DOHH2 (cell line): ENCODE results near the gene COMT.

Experiments
- H3F3A ChIP-seq: fragments of 200-600 bp; sonication (generic), shearing (Covaris generic); 2 replicates; pipeline ENCODE4 v1.6.0; 2016; ENCODE audit warnings: antibody characterized with exemption, mild to moderate bottlenecking; ENCODE audit not compliant: control insufficient read depth, insufficient read depth
- H3K27ac ChIP-seq: fragments of 200-600 bp; sonication (generic); 2 replicates; pipeline ENCODE4 v1.5.1; 2014; ENCODE audit warnings: low read depth, mild to moderate bottlenecking, low read length, moderate library complexity
- H3K27me3 ChIP-seq: fragments of 200-600 bp; sonication (generic); 2 replicates; pipeline ENCODE4 v1.6.1; 2014; ENCODE audit warnings: mild to moderate bottlenecking, low read length, mixed read lengths; ENCODE audit not compliant: control insufficient read depth
- H3K36me3 ChIP-seq: fragments of 200-600 bp; sonication (generic); 2 replicates; pipeline ENCODE4 v1.6.1; 2014; ENCODE audit warnings: mild to moderate bottlenecking, low read length, moderate library complexity, mixed read lengths; ENCODE audit not compliant: control insufficient read depth
- H3K4me1 ChIP-seq: fragments of 200-600 bp; sonication (generic); 2 replicates; pipeline ENCODE4 v1.6.1; 2014; ENCODE audit warnings: mild to moderate bottlenecking, low read length, mixed read lengths; ENCODE audit not compliant: control insufficient read depth
- H3K4me2 ChIP-seq: fragments of 200-600 bp; sonication (generic); 2 replicates; pipeline ENCODE4 v1.6.0; 2014; ENCODE audit warnings: mild to moderate bottlenecking, low read length, moderate library complexity
- H3K4me3 ChIP-seq: fragments of 200-600 bp; sonication (generic); 2 replicates; pipeline ENCODE4 v1.5.1; 2014; ENCODE audit warnings: mild to moderate bottlenecking, low read length, mixed read lengths
- H3K79me2 ChIP-seq: fragments of 200-600 bp; sonication (generic); 2 replicates; pipeline ENCODE4 v1.6.1; 2014; ENCODE audit warnings: mild to moderate bottlenecking, low read length, mixed read lengths; ENCODE audit not compliant: control insufficient read depth
- H3K9me2 ChIP-seq: fragments of 200-600 bp; sonication (generic); replicated peaks from 2 replicates; pipeline ENCODE4 v1.6.1; 2014; ENCODE audit warnings: mild to moderate bottlenecking, low read length, mixed read lengths; ENCODE audit not compliant: control insufficient read depth
- H3K9me3 ChIP-seq: fragments of 200-600 bp; sonication (generic); 2 replicates; pipeline ENCODE4 v1.6.1; 2014; ENCODE audit warnings: antibody characterized with exemption, low read length, mixed read lengths; ENCODE audit not compliant: control insufficient read depth, insufficient read depth
- H4K20me1 ChIP-seq: fragments of 200-600 bp; sonication (generic); 2 replicates; pipeline ENCODE4 v1.6.0; 2014; ENCODE audit warnings: low read depth, mild to moderate bottlenecking, antibody characterized with exemption, low read length, moderate library complexity; ENCODE audit not compliant: control insufficient read depth, insufficient read depth
- EZH2phosphoT487 ChIP-seq: fragments of 200-600 bp; sonication (generic); IDR thresholded peaks from 2 replicates; pipeline ENCODE4 v1.6.1; 2017; ENCODE audit warnings: borderline replicate concordance, mild to moderate bottlenecking, antibody characterized with exemption, low read length, moderate library complexity, mixed read lengths
- TF ChIP-seq, protein P1 (sequence below): fragments of 200-600 bp; sonication (generic); IDR thresholded peaks from one replicate; pipeline ENCODE4 v1.5.1; 2014; ENCODE audit warnings: antibody characterized with exemption, mild to moderate bottlenecking, low read depth, low read length; ENCODE audit not compliant: poor library complexity, severe bottlenecking

Gene COMT

DNA sequence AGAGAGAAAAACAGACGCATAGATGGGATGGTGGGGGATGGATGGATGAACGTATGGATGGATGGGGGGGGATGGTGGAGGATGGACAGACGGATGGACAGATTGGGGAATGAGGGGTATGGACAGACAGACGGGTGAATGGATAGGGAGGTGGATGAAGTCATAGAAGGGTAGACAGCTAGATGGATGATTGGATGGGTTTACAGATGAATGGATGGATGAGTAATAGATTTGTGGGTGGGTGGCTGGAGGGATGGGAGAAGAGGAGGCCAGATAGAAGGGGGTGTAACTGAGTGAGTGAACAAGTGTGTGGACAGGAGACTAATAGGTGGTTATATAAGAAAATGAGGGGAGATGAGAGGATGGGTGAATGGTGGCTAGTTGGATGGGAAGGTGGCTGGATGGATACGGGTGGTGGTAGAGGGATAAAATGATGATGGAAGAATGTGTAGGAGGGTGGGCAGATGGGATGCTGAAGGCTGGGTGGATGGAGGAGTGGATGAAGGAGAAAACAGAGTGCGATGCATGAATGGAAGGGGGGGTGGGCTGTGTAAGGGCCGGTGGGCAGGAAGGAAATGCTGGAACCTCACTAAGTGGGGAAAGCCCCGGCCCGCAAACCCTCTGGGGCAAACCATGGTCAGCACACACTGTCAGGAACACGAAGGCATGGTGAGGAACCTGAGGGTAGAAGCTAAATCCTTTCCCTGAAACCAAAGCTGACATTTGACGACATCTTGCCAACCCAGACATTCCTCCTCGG, 53.5 kb downstream of the COMT start:
- Histone ChIP-seq H3K4me2 (no peak overlapping the region), H3F3A (no peaks in the 10 kb centered on the region), H3K27ac (no peak overlapping the region), H3K27me3 (no peaks in the 10 kb centered on the region; the same call in 1 of the 2 replicates), H3K4me3 (no peak overlapping the region), H3K4me1 (no peaks in the 10 kb centered on the region), H3K79me2 (no peaks in the 10 kb centered on the region), H4K20me1 (no peaks in the 10 kb centered on the region), H3K9me2 (no peaks in the 10 kb centered on the region), H3K9me3 (no peaks in the 10 kb centered on the region), H3K36me3 (no peaks in the 10 kb centered on the region)
- TF ChIP-seq EZH2phosphoT487: no peak
- TF ChIP-seq, protein P1, sequence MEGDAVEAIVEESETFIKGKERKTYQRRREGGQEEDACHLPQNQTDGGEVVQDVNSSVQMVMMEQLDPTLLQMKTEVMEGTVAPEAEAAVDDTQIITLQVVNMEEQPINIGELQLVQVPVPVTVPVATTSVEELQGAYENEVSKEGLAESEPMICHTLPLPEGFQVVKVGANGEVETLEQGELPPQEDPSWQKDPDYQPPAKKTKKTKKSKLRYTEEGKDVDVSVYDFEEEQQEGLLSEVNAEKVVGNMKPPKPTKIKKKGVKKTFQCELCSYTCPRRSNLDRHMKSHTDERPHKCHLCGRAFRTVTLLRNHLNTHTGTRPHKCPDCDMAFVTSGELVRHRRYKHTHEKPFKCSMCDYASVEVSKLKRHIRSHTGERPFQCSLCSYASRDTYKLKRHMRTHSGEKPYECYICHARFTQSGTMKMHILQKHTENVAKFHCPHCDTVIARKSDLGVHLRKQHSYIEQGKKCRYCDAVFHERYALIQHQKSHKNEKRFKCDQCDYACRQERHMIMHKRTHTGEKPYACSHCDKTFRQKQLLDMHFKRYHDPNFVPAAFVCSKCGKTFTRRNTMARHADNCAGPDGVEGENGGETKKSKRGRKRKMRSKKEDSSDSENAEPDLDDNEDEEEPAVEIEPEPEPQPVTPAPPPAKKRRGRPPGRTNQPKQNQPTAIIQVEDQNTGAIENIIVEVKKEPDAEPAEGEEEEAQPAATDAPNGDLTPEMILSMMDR: no peak

DNA sequence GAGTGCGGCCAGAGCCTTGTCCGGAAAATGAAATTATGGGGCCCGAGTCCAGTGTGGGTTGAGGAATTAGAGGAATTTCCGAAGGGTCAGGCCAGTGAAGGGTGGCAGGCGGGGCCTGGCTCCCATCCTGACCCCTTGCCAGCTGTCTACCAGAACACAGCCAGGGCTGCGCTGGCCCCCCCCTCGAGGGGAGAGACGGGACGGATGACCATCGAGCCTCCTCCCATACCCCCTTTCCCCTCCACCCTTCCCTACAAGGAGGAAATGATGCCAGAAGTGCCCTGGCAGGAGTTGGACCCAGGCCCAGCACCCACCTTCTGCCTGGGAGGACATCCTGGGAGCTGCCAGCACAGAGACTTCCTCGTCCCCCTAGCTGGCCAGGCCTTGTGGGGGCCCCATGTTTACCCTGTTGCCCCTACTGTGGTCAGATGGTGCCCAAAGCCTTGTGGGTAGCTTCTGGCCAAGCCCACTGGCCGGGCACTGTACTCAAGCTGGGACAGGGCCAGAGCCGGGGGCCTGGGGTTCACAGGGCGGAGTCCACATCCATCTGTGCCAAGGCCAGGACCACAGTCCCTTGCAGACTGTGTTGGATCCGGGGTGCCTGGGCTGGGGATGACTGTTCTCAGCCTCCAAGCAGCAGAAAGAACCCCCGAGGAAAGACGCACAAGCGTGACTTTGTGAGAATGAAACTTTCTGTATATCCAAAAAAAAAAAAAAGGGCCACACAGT, 54.2 kb downstream of the COMT start:
- Histone ChIP-seq H3F3A (no peaks in the 10 kb centered on the region), H4K20me1 (no peaks in the 10 kb centered on the region), H3K4me2 (no peak overlapping the region), H3K9me2 (no peaks in the 10 kb centered on the region), H3K36me3 (no peaks in the 10 kb centered on the region), H3K27me3 (no peaks in the 10 kb centered on the region), H3K79me2 (no peaks in the 10 kb centered on the region), H3K4me1 (no peaks in the 10 kb centered on the region), H3K27ac (no peak overlapping the region), H3K9me3 (no peaks in the 10 kb centered on the region), H3K4me3 (no peak overlapping the region)
- TF ChIP-seq EZH2phosphoT487: no peak
- TF ChIP-seq, protein P1: no peak

DNA sequence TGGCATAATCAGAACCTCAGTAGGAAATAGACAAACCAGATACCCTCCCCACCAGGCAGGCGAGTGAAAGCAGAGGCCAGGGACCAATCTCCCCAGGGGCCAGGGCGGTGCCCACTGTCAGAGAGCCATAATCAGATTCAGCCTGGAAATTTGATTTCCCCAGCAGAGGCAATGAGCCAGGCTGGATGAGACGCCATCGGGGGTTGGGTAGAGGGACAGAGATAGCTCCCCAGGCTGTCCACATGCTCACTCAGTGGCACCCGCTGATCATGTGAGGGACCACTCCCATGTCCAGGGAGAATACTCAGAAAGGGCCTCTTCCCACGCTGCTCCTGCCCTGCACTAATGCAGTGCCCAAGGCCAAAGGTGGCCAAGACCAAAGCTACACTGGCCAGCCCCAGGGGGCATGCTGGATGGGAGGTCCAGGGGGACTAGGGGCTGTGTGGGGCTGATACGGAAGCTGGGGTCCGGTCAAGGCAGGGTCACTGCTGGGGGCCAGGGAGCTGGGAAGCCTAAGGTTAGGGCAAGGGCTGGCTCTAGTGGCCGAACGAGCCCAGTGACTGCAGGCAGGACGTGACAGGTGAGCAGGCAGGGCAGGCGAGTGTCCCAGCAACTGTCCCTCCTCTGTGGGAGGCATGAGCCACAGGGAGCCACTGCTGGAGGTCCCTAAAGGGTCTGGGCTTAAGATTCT, 55.3 kb downstream of the COMT start:
- Histone ChIP-seq H3K4me2 (no peak overlapping the region), H3K4me1 (no peaks in the 10 kb centered on the region), H3K79me2 (no peaks in the 10 kb centered on the region), H3K4me3 (no peak overlapping the region), H3K27ac (no peak overlapping the region), H4K20me1 (no peaks in the 10 kb centered on the region), H3K9me3 (no peaks in the 10 kb centered on the region; the same call in 1 of the 2 replicates), H3K27me3 (peaks cover 2% of the 10 kb centered on the region; the same call in 1 of the 2 replicates), H3K36me3 (no peaks in the 10 kb centered on the region), H3K9me2 (no peaks in the 10 kb centered on the region), H3F3A (no peaks in the 10 kb centered on the region)
- no peak for TF ChIP-seq EZH2phosphoT487
